GM18499 (cell line): Measurements from ENCODE around the gene GLT8D2.
"Not testable (repeated sequence)": the region's sequence is repeated elsewhere in the genome, so short reads cannot be mapped to it uniquely, and the experiment has no call there.

Experiments used
- ATAC-seq: cut with Tn5 transposase; IDR thresholded peaks from one replicate; pipeline ENCODE4 v1.9.1; 2021; ENCODE audit warnings: moderate number of reproducible peaks; ENCODE audit not compliant: insufficient read depth, unreplicated experiment

GLT8D2 gene

DNA sequence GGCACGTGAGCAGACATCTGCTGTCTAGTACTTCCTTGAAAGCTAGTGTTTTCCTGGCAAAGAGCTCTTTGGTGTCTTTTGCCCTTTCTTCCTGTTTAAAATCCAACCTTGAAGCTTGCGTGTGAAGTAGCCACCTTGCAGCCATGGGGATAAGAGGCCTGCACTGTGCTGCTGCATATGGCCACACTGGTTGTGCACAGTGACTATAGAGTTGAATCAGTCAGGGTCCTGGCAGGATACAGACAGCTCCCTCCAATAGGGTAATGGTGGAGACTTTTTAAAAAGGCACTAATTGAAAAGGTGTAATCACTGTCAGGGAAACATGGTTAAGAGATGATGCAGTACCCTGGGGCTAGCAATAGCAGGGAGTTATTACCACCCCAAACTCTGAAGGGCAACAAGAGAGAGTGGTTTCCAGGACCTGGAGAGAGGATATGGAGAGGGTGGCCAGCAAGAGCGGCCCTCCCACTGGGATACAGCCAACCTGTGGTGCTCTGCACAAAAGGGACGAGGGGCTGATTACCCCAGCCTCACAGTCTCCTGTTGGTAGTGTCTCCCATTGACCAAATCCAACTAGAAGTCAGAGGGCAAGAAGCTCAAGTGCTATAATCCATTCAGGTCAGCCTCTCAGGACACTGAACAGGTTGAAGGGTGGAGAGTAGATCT lies 4.8 kb upstream of the GLT8D2 start:
- ATAC-seq, result no peak

DNA sequence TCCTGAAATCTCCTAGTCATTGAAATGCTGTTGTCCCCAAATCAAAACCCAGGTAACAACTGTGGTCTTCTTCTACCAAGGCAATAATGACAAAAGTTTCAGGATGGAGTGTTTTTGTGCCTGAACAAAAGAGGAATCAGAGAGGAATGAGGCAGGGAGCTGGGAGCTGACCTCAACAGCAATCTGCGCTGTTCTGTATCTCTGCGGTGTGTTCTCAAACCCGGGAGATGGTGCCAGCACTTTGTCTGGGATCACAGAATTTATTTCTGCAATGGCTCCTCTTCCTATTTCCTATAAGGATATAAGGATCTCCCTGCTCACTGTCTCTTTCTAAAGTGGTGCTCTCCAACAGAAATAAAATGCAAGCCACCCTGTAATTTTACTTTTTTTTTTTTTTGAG lies 449 bp upstream of the GLT8D2 start:
- no peak for ATAC-seq

DNA sequence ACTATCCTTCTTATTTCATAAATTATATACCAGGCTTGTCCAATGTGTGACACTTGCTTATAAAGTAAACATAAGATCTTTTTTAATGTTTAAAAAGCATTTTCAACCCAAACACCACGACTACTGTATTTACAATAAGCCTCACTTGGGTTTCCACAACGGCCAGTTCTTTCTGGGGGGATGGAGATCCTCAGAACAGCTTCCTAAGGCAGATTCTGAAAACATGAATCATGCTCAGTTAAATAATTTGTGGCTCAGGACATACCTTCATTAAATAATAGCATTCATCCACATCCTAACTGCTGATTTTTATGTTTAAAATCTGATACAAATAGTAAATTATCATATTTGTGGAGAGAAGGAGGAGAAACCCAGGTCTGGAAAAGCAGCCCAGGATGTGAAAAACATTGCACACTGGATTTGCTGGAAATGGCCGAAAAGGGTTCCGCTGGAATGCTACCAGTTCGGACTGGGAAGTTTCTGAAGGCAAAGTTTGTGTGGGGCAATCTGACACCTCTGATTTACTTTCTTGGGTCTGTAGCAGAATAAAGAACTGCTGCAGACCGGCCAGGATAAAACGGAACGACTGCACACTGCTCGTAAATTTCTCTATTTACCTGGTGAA lies 597 bp downstream of the GLT8D2 start:
- ATAC-seq, result no peak

DNA sequence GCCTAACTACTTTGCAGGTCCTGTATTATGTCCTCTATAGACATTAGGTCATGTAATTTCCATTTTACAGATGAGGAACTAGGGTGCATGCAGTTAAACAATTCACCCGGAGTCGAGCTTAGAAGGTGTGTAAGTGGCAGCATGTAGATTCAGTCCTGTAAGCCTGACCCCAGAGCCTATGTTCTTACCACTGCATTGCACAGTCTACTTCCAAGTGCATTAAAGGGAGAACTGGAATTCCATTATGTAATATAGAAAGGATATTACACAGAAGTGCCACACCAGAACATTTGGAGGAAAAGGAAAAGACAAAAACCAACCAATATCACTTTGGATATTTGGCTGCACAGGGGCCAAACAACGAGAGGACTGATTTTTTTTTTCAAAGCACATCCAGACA lies 1.2 kb downstream of the GLT8D2 start:
- ATAC-seq, result no peak

DNA sequence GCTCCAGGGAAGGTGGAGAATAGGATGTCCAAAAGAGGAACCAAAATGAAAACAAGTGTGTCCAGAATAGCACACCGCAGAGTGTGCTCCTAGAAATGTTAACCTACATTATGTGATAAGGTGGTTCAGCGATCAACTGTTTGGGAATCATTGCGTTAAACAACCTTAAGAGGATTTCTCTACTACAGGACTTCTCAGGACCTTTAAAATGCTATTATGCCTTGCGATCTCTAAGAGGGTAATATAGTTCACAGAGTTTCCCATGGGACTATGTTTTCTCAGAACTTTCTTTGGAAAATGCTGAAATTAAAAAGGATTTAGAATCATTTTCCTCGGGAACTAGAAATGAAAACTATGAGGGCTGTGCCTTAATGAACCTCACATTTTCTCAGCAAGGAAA lies 1.8 kb downstream of the GLT8D2 start:
- ATAC-seq, result no peak

DNA sequence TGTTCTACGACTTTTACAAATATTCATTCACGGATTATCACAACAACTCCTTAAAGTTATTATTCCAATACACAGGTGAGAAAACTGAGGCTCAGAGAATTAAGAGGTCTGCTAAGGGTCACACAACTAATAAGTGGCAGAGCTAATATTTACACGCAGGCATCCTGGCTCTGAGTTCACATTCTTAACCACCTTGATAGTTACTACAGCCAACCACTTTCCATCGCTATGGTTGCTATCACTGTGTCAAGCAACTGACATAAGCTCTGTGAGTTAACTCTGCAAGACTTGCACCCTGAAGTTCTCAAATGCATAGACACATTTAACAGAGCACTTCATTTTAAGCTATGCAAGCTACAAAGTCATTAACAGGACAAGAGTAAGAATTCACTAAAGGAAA lies 3.7 kb downstream of the GLT8D2 start:
- no peak for ATAC-seq

DNA sequence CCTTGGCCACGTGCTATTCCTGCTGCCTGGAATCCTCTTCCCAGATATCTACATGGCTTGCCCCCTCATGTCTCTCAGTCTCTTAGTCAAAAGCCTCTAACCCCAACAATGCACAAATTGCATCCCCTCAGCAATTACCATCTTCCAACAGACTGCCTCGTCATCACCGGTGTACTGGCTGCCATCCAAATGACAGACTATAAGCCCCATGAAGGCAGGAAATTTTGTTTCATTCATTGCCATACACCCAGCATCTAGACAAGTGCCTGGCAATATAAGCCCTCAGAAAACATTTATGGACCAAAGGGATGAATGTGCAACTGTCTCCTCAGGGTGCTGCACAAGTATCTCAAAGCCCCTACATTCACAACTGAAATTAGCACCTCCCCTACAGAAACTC lies 5.8 kb downstream of the GLT8D2 start:
- no peak for ATAC-seq

DNA sequence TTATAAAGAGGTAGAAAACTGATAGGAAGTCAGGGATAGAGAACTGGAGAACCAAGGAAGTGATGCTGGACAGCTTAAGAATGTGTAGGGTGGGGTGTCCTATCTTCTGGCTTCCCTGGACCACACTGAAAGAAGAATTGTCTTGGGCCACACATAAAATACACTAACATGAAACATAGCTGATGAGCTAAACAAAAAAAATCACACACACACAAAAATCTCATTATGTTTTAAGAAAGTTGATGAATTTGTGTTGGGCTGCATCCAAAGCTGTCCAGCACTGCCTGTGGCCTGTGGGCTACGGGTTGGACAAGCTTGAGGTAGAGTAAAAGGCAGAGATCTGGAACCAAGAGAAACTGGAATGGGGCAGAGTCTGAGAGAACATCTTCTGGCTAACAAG lies 7.4 kb downstream of the GLT8D2 start:
- no peak for ATAC-seq

DNA sequence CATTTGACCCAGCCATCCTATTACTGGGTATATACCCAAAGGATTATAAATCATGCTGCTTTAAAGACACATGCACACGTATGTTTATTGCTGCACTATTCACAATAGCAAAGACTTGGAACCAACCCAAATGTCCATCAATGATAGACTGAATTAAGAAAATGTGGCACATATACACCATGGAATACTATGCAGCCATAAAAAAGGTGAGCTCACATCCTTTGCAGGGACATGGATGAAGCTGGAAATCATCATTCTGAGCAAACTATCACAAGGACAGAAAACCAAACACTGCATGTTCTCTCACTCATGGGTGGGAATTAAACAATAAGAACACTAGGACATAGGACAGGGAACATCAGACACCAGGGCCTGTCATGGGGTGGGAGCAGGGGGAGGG lies 10.2 kb downstream of the GLT8D2 start:
- not testable (repeated sequence) for ATAC-seq

DNA sequence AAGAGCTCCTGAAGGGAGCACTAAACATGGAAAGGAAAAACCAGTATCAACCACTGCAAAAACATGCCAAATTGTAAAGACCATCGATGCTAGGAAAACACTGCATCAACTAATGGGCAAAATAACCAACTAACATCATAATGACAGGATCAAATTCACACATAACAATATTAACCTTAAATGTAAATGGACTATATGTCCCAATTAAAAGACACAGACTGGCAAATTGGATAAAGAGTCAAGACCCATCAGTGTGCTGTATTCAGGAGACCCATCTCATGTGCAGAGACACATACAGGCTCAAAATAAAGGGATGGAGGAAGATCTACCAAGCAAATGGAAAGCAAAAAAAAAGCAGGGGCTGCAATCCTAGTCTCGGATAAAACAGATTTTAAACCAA lies 13.8 kb downstream of the GLT8D2 start:
- ATAC-seq, result not testable (repeated sequence)

DNA sequence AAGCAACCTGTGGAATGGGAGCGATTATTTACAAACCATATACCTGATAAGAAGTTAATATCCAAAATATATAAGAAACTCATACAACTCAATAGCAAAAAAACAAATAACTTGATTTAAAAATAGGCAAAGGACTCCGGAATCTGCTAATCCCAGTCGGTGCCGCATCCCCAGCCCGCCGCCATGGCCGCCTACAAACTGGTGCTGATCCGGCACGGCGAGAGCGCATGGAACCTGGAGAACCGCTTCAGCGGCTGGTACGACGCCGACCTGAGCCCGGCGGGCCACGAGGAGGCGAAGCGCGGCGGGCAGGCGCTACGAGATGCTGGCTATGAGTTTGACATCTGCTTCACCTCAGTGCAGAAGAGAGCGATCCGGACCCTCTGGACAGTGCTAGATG lies 19.4 kb downstream of the GLT8D2 start:
- not testable (repeated sequence) for ATAC-seq

DNA sequence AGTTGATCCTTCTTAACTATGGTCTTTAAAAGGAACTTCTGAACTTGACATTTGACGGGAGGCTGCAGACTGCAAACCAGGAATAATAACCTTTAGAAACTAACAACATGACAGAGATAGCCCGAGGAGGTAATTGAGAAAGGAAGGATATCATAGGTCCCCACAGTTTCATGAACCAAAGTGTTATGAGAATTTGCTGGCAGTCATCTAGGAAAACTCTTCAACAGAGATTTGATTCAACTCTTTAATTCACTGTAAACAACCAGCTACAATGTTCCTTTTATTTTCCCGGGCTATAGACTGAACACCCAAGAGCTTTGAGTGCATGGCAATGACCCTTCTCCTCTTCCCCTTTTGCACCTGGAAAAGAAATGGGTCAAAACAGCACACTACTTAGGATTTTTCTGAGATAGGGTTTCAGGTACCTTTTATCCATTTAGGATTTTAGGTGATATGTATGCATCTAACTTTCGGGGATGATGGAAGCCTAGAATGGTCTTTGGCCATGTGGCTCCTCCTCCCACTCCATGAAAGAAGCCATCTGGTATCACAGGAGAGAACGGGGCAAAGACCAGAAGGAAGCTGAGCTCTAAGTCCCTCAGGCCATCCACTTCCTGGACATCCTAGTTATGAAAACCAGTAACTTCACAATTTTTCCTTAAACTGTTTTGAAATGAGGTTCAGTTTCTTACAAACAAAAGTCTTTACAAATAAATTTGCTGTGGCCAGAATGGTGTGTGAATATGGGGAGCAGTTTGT lies 23.0 kb downstream of the GLT8D2 start:
- ATAC-seq, result no peak

DNA sequence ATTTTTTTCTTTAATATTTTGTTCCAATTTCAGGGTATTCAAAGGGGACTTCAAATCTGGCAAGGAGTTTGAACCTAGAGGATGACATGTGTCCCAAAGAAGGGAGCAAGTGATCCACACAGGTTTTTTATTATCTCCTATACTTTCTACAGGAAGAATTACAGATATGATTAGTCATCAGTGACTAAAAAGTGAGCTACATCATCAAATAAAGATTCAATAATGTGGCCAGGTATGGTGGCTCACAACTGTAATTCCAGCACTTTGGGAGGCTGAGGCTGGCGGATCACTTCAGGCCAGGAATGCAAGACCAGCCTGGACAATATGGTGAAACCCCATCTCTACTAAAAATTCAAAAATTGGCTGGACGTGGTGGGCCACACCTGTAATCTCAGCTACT lies 24.2 kb downstream of the GLT8D2 start:
- no peak for ATAC-seq

DNA sequence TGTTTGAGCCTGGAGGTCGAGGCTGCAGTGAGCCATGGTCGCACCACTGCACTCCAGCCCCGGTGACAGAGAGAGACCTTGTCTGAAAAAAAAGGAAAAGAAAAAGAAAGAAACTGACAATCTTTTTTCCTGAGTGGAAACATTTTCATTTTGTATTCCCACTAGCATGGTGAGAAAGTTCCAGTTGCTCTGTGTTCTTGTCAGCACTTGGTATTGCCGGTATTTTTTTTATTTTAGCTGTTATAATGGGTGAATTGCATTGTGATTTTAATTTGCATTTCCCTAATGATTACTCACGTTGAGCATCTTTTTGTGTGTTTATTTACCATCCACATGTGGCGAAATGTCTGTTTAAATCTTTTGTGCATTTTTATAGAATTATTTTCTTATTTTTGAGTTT lies 25.6 kb downstream of the GLT8D2 start:
- ATAC-seq, result no peak

DNA sequence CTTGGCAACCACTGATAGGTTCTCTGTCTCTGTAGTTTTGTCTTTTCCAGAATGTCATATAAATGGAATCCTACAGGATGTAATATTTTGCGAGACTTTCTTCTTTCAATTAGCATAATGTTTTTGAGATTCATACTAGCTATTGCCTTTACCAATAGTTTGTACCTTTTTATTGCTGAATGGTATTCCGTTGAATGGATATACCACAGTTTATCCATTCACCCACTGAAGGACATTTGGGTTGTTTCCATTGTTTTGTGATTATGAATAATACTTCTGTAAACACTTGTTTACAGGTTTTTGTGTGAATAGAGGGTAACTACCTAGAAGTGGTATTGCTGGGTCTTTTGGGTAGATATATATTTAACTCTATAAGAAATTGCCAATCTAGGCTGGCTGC lies 26.3 kb downstream of the GLT8D2 start:
- ATAC-seq, result no peak

DNA sequence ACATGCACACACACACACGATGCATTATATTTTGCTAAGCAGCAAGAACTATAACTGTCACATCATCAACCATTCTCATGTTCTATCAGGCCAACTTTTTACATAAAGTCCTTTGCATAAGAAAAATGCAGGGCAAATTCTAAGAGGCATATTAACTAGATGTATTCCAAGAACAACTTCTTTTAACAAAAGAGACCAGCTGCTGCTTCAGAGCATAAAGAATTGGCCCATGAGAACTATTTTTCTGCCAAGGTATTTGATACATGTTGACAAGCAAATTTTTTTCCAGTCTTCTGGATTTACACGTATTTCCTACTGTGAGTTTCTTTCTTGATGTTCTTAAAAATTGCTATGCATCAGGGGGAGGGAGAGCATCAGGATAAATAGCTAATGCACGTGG lies 27.2 kb downstream of the GLT8D2 start:
- ATAC-seq, result no peak

DNA sequence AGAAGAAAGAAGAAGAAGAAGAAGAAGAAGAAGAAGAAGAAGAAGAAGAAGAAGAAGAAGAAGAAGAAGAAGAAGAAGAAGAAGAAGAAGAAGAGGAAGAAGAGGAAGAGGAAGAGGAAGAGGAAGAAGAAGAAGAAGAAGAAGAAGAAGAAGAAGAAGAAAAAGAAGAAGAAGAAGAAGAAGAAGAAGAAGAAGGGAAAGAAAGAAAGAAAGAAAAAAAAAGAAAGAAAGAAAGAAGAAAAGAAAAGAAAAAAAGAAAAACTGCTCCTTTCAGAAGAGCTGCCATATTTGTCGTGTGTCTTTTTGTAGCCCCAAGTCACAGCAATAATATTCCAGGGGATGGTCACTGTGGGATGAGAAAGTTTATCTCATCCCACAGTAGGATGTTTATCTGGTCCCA lies 28.1 kb downstream of the GLT8D2 start:
- not testable (repeated sequence) for ATAC-seq

DNA sequence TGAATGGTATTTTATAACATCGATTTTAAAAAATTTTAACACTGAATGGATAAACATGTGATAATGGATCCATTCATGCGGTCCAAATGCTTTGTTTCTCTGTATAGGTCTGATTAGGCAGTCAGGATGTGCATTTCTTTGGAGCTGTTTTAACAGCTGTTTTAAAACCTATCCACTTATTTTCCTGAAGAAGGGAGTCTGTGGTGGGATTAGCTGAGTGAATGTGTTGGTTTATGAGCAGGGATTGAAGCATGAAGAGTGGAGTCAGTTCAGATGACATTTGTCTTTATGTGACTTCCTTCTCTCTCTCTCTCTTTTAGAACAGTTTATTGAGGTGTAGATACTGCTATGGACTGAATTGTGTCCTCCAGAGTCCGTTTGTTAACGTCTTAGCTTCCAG lies 37.7 kb downstream of the GLT8D2 start:
- no peak for ATAC-seq

DNA sequence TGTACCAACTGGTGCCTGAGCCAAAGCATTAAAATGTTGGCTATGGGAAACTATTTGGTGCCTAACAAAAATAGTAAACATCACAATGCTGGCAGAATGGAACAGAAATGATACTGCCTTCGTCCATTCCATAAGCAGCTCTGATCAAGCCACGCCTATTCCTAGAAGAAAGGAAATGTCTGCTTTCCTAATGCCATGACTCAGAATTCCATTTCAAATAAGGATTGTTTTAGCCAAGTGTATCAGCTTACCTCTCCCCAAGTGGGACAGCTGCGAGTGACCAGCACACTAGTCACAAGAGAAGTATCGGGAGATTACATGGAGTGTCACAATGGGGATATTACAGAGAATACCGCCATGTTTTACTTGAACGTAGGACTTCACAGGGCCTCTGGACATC lies 38.7 kb downstream of the GLT8D2 start:
- no peak for ATAC-seq

DNA sequence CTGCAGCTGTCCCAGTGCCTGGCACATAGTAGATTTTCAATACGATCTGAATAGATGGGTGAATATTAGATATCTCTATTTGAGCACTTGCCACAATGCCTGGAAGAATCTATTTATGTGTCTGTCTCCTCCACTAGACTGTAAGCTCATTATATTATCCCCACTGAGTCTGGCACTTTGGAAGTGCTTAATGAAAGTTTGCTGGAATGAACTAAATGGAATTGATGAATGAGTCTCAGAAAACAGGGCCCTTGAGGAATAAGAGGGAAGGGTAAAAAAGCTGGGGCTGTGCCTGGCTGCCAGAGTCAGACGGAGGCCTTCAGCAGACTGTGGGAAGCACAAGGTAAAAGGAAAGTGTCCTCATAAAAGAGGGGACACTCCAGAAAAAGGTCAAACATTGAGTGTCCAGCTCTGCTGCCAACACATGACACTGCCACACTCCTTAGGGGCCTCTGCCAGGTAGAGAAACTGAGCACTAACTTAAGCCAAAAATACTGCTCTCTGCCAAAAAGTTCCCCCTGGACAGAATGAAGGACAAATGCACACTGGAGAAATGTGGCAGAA lies 39.3 kb downstream of the GLT8D2 start:
- no peak for ATAC-seq

DNA sequence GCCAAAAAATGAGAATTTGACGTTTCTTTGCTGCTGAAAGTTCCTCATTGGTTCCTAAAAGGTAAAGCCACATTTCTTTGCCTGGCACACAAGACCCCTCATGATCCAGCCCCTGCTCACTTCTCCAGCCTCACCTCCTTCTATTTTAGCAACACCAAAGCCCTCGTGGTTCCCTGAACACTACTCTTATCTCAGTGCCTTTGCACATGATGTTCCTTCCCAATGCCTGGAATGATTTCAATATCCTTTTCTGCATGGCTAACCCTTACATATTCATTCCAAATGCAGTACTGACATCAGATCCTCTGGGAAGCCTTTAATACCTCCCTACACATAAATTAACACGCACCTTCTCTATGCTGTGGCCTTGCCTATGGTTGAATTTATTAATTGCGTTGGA lies 39.9 kb downstream of the GLT8D2 start:
- no peak for ATAC-seq
